ENCODE results near the gene ATAT1. TPM values are rescaled to one million over a fixed set of nuclear protein-coding genes. Genes with fewer than 3 reads are reported as not detected.

Gene ATAT1
- total and polyA plus RNA-seq, 2 of the 13 experiments (the other 11 are each of a cell fraction or from before 2014, with no cell fraction given): 9.2 to 23.6 TPM

DNA sequence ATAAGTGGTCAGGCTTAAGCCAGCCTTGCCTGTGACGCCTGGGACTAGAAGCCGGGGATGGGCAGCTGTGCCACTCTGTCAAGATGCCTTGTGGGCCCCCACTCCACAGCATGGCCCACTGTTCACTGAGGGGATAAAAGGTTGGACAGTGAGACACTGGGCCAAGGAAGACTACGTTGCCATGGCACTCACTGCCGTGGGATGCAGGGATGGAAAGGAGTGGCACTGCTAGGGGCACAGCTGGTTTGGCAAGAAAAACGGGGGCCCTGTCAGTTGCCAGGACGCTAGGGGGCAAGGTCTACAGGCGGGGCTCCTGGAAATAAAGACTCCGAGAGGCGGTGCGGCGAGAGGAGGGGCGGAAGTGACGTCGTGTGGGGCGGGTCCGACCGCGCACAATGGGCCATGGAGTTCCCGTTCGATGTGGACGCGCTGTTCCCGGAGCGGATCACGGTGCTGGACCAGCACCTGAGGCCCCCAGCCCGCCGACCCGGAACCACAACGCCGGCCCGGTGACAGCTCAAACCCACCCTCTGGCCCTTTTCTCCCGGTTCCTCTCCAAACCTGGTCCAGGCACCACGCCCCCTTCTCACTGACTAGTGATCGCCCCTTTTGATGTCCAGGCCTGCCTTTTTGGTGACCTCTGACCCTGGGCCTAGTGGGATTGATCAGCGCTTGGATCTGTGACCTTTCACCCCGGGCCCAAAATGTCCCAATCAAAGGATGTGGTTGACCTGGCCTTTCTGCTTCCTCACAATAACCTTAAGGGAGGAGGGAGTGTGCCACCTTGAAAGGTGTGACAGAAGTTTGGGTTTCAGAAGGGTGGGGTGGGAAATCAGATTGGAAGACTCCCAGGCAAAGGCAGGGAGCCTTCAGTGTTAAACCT is at the start of gene ATAT1 (continued):
- TF ChIP-seq, protein P1, sequence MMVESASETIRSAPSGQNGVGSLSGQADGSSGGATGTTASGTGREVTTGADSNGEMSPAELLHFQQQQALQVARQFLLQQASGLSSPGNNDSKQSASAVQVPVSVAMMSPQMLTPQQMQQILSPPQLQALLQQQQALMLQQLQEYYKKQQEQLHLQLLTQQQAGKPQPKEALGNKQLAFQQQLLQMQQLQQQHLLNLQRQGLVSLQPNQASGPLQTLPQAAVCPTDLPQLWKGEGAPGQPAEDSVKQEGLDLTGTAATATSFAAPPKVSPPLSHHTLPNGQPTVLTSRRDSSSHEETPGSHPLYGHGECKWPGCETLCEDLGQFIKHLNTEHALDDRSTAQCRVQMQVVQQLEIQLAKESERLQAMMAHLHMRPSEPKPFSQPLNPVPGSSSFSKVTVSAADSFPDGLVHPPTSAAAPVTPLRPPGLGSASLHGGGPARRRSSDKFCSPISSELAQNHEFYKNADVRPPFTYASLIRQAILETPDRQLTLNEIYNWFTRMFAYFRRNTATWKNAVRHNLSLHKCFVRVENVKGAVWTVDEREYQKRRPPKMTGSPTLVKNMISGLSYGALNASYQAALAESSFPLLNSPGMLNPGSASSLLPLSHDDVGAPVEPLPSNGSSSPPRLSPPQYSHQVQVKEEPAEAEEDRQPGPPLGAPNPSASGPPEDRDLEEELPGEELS (CRISPR knock-in tag; IDR thresholded peaks at IDR 0.05): peak; percentile 71
- TF ChIP-seq PAF1 (CRISPR knock-in tag; IDR thresholded peaks at IDR 0.05) (peak; percentile 94), ZKSCAN5 (CRISPR knock-in tag; IDR thresholded peaks at IDR 0.05) (peak; percentile 34; the same call in 1 of the 2 replicates), LCORL (IDR thresholded peaks at IDR 0.05) (no peak), LCORL (CRISPR knock-in tag; IDR thresholded peaks at IDR 0.05) (peak; percentile 82), ZNF225 (CRISPR knock-in tag; IDR thresholded peaks at IDR 0.05) (peak; percentile 91), NPAS2 (CRISPR knock-in tag; IDR thresholded peaks at IDR 0.05; ENCODE audit: borderline replicate concordance) (no peak), TCF12 (IDR thresholded peaks at IDR 0.05) (no peak), TCF12 (CRISPR knock-in tag; IDR thresholded peaks at IDR 0.05) (peak; percentile 59), MLLT10 (CRISPR knock-in tag; IDR thresholded peaks at IDR 0.05) (no peak), ZC3H13 (CRISPR knock-in tag; IDR thresholded peaks at IDR 0.05) (peak; percentile 79; the same call in 1 of the 2 replicates), RBFOX2 (IDR thresholded peaks at IDR 0.05; ENCODE audit: low read depth, low read length) (peak; percentile 95), ZNF232 (CRISPR knock-in tag; IDR thresholded peaks at IDR 0.05; ENCODE audit: borderline replicate concordance) (peak; percentile 80; the same call in 1 of the 2 replicates), NCOA1 (CRISPR knock-in tag; IDR thresholded peaks at IDR 0.05) (0 out of 2 replicates have a peak, but pooled peaks have one; percentile 87), GTF2F1 (IDR thresholded peaks at IDR 0.05; ENCODE audit: low read length) (no peak), ZNF510 (CRISPR knock-in tag; IDR thresholded peaks at IDR 0.05; ENCODE audit: low read depth) (0 out of 2 replicates have a peak, but pooled peaks have one; percentile 70), HOXA9 (CRISPR knock-in tag; IDR thresholded peaks at IDR 0.05; ENCODE audit: borderline replicate concordance) (no peak)
- TF ChIP-seq, protein P2, sequence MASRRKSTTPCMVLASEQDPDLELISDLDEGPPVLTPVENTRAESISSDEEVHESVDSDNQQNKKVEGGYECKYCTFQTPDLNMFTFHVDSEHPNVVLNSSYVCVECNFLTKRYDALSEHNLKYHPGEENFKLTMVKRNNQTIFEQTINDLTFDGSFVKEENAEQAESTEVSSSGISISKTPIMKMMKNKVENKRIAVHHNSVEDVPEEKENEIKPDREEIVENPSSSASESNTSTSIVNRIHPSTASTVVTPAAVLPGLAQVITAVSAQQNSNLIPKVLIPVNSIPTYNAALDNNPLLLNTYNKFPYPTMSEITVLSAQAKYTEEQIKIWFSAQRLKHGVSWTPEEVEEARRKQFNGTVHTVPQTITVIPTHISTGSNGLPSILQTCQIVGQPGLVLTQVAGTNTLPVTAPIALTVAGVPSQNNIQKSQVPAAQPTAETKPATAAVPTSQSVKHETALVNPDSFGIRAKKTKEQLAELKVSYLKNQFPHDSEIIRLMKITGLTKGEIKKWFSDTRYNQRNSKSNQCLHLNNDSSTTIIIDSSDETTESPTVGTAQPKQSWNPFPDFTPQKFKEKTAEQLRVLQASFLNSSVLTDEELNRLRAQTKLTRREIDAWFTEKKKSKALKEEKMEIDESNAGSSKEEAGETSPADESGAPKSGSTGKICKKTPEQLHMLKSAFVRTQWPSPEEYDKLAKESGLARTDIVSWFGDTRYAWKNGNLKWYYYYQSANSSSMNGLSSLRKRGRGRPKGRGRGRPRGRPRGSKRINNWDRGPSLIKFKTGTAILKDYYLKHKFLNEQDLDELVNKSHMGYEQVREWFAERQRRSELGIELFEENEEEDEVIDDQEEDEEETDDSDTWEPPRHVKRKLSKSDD (CRISPR knock-in tag; IDR thresholded peaks at IDR 0.05; ENCODE audit: low read depth): peak; percentile 83; the same call in 1 of the 2 replicates
- TF ChIP-seq, protein P3, sequence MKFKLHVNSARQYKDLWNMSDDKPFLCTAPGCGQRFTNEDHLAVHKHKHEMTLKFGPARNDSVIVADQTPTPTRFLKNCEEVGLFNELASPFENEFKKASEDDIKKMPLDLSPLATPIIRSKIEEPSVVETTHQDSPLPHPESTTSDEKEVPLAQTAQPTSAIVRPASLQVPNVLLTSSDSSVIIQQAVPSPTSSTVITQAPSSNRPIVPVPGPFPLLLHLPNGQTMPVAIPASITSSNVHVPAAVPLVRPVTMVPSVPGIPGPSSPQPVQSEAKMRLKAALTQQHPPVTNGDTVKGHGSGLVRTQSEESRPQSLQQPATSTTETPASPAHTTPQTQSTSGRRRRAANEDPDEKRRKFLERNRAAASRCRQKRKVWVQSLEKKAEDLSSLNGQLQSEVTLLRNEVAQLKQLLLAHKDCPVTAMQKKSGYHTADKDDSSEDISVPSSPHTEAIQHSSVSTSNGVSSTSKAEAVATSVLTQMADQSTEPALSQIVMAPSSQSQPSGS (CRISPR knock-in tag; IDR thresholded peaks at IDR 0.05): peak; percentile 83
- TF ChIP-seq, protein P4, sequence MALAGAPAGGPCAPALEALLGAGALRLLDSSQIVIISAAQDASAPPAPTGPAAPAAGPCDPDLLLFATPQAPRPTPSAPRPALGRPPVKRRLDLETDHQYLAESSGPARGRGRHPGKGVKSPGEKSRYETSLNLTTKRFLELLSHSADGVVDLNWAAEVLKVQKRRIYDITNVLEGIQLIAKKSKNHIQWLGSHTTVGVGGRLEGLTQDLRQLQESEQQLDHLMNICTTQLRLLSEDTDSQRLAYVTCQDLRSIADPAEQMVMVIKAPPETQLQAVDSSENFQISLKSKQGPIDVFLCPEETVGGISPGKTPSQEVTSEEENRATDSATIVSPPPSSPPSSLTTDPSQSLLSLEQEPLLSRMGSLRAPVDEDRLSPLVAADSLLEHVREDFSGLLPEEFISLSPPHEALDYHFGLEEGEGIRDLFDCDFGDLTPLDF (CRISPR knock-in tag; IDR thresholded peaks at IDR 0.05): 0 out of 2 replicates have a peak, but pooled peaks have one; percentile 38
- TF ChIP-seq, protein P5, sequence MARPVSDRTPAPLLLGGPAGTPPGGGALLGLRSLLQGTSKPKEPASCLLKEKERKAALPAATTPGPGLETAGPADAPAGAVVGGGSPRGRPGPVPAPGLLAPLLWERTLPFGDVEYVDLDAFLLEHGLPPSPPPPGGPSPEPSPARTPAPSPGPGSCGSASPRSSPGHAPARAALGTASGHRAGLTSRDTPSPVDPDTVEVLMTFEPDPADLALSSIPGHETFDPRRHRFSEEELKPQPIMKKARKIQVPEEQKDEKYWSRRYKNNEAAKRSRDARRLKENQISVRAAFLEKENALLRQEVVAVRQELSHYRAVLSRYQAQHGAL (CRISPR knock-in tag; IDR thresholded peaks at IDR 0.05; ENCODE audit: not compliant biosample characterization): no peak
